GM21423 (cell line): ENCODE data around the gene INPP5D.
A peak's percentile ranks its signal among the peaks of the same experiment; 100 is the strongest.
"Not testable (repeated sequence)": the region's sequence is repeated elsewhere in the genome, so short reads cannot be mapped to it uniquely, and the experiment has no call there.

Experiments used
- ATAC-seq: cut with Tn5 transposase; IDR thresholded peaks from one replicate; pipeline ENCODE4 v1.9.1; 2021; ENCODE audit warnings: mild to moderate bottlenecking, moderate library complexity; ENCODE audit not compliant: unreplicated experiment

The INPP5D gene

DNA sequence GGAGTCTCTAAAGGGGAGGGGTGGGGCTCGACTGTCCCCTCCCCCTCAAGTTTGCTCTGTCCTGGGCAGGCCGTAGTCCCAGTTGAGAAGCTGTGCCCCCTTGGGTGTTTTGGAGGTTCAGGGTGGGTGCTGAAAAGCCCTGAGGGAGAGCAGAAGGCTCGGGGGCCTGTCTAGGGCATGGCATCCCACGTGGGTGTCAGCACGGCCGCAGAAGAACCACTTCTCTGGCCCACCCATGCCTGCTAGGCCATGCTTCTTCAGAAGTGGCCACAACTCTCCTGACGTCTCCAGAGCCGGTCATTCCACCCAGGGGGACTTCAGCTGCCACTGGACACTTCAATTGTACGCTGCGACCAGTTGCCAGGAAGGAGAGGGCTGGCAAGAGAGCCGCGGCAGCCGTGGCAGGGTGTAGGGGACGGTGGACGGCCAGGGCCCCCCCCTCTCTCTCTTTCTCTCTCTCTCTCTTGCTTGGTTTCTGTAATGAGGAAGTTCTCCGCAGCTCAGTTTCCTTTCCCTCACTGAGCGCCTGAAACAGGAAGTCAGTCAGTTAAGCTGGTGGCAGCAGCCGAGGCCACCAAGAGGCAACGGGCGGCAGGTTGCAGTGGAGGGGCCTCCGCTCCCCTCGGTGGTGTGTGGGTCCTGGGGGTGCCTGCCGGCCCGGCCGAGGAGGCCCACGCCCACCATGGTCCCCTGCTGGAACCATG is at the start of gene INPP5D:
INPP5D (plus strand) TSS at position 546 of the 704 bp plus-strand sequence; CDS start at position 683, 137 bp downstream.
- peak; percentile 46 for ATAC-seq

DNA sequence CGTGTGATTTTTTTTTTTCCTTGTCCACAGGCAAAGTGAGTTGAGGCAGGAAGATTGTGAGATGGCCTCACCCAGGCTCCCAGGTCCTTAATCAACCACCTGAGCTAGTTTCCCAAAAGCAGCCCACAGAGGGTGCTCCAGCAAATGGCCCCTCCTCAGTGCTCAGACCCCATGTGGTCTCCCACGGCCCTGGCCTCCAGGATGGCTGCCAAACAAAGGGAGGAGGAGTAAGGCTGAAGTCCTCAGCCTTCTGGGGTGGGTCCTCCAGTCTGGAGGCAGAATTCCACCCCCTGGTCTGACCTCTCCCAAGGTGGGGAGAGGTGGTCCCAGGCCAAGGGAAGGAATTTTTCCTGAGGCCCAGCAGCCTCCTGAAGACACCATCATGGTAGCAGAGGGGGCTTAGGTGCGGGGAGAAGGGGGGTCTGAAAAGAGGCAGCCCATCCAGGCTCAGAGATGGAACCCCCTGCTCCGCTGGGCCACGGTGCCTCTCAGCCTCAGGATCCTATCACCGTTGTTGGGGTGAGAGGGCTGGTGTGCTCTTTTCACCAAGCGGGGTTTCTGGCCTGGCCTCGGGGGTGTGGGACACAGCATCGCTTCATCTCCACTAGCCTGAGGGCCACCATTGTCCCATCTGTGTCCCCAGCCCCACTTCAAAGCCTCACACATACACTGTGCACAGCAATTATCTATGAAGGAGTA is 49.4 kb upstream of the INPP5D start:
- no peak for ATAC-seq

DNA sequence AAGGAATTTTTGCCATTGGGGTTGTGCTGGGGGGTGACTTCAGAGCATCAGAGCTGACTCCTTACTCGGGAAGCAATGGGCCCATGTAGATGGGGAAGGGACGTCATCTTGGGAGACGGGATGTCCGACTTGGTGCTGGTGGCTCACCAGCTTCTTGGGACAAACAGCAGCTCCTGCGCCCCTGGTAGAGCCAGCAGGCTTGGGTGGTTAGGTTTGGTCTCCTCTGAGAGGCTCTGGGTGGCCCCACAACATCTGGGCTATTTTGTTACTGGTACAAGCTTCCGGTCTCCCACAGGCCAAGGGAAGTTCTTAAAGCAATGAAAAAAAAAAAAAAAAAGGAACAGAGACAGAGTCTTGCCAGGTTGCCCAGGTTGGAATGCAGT is 48.9 kb upstream of the INPP5D start:
- ATAC-seq: no peak

DNA sequence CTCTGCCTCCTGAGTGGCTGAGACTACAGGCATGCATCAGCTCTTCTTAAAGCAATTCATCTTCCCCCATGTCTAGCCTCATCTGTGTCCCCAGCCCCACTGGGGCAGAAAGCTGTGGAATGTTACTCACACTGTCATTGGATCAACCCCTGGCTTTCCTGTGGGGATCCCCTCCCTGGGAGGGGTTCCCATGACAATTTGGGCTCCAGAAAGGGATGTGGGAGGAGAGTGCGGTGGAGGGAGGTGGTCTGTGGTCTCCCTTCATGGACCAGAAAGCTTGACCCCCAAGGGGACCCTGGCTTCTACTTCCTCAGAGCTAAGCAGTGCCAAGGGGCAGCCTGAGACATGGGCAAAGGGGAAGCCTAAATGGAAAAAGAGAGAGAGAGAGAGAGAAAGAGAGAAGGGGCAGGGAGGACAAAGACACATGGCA is 48.4 kb upstream of the INPP5D start:
- ATAC-seq: no peak

DNA sequence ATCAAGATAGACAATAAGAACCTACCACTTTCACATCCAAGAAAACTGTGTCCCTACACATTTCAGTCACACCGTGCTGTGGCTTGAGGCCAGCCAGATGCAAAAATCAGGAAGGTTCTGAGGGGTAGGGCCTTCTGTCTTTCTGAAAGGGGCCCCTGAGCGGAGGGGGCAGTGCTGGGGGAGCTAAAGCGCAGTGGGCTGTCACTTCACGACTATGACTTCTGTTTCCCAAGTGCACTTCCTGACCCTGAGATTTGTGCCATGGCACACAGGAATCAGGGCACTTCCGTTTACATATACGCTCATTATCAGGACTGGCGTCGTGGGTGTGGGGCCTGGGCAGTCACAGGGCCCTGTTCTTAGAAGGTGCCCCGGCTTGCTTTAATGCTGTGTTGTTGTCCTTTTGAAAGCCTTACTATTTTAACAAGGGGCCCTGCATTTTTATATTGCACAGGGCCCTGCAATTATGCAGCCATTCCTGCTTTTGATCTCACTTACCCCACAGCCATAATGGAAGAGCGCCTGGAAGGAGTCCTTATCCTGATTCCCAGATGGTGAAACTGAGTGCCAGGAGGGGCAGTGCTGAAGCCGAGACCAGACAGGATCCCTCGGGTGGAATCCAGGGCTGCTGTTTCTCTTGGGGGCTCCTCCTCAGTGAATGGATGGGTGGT is 47.7 kb upstream of the INPP5D start:
- ATAC-seq: no peak

DNA sequence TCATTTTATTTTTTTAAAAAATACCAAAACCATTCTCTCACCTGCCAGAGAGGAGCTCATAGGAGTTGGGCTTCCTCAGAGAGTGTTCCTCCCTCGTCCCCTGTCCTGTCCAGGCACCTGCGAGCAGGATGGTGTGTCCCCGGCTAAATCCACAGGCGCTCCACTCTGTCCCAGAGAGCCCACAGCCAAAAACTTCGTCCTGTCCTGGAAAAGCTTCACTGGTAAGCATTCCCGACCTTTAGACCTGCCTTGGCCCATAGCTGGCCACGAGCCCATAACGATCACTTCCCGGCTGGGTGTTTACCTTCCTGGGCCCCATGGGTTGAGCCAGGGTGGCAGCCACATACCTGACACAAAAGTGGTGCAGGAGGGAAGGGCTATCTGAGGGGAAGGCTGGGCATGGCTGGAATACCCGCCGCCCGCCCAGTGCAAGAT is 47.1 kb upstream of the INPP5D start, which contains the start of gene NGEF:
NGEF (minus strand) TSS at position 230 of the 435 bp plus-strand sequence. CDS start 38,366 bp downstream, outside the sequence.
- no peak for ATAC-seq

DNA sequence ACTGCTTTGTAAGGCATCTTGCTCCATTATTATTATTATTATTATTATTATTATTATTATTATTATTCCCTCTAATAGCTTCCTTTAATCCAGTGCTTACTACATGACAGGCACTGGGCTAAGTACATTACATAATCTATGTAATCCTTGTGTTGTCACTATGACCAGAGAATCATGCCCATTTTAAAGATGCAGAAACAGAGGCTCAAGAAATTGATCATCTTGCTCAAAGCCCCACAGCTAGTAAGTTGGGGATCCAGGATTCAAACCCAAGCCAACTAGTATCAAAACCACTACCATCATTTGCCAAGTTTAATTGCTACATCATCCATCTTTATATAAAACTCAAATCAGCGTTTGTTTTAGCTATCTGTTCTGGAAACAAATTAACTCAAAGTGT is 46.5 kb upstream of the INPP5D start:
- no peak for ATAC-seq

DNA sequence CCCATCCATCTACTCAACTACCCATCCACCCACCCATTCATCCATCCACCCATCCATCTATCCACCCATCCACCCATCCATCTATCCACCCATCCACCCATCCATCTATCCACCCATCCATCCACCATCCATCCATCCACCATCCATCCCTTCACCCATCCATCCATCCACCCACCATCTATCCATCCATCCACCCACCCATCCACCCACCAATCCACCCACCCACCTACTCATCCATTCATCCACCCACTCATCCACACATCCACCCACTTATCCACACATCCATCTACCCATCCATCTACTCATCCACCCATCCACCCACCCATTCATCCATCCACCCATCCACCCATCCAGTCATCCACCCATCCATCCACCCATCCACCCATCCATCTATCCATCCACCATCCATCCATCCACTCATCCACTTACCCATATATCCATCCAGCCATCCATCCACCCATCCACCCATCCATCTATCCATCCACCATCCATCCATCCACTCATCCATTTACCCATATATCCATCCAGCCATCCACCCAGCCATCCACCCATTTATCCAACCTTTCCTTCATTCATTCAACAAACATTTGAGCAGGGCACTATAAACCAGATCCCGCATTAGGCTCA is 45.0 kb upstream of the INPP5D start:
- no peak for ATAC-seq

DNA sequence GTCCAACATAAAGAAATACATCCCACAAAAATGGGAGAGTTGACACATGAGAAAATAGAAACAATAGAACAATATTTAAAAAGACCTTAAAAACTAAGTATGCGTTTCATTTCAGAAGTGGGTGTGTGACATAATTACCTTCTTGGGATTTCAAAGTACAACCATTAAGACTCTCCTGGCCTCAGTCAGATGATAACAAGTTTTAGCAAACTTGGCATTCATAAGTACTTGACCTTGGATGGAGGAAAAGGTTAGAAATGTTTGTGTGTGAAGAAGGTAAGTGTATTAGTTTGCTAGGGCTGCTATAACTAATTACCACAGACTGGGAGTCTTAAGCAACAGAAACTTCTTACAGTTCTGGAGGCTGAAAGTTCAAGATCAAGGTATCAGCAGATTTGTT is 42.2 kb upstream of the INPP5D start:
- no peak for ATAC-seq

DNA sequence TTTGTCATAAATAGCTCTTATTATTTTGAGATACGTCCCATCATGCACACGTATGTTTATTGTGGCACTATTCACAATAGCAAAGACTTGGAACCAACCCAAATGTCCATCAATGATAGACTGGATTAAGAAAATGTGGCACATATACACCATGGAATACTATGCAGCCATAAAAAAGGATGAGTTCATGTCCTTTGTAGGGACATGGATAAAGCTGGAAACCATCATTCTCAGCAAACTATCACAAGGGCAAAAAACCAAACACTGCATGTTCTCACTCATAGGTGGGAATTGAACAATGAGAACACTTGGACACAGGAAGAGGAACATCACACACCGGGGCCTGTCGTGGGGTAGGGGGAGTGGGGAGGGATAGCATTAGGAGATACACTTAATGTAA is 40.5 kb upstream of the INPP5D start:
- ATAC-seq: not testable (repeated sequence)

DNA sequence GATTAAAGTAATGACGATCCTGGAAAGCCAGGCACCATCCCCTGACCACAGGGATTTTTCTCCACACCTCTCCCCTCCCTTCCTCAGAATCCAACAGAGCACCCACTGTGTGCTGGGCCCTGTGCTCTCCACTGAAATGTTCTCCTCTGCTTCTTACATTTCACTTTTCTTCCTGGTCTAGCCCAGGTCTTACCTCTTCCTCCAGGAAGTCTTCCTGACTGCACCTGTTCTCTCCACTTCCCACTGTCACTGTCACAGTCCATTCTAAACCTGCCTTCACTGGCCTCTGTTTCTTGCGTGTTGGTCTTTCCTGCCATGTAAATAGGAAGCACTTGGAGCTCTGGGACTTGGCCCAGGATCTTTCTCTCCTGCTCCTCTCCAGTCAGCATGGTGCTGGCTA is 39.7 kb upstream of the INPP5D start:
- no peak for ATAC-seq

DNA sequence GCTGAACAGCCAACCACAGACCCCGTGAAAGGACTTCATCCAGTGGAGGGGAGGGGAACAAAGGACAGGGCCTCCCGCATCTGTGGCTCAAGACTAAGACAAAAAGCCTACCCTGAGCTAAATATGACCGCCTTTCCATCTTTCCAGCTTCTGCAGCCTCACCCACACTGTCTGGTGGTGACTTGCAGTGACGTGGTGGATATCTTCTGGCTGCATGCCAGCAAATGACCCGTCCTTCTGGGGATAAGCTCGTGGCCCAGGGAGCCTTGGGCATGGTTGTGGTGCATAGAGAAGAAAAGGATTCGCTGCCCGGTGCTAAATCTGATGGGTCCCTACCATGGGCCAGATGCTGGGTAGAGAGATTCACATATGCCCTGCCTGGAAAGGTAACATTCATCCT is 38.4 kb upstream of the INPP5D start:
- ATAC-seq: no peak

DNA sequence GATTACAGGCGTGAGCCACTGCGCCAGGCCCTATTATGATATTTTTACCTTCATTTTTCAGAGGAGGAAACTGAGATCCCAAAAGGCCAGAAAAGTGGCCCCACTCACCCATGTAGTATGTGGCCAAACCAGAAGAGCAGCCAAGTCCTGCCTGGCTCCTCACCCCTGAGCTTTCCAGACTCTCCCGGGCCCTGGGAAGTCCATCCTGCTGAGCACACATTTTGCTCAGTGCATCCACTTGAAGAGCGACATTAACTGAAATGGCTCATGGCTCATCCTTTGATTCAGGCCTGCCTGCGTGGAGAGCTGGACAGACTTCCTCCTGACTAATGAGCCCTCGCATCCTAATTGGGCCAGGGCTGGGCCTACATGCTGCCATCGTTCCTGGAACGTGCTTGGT is 37.6 kb upstream of the INPP5D start:
- ATAC-seq: no peak

DNA sequence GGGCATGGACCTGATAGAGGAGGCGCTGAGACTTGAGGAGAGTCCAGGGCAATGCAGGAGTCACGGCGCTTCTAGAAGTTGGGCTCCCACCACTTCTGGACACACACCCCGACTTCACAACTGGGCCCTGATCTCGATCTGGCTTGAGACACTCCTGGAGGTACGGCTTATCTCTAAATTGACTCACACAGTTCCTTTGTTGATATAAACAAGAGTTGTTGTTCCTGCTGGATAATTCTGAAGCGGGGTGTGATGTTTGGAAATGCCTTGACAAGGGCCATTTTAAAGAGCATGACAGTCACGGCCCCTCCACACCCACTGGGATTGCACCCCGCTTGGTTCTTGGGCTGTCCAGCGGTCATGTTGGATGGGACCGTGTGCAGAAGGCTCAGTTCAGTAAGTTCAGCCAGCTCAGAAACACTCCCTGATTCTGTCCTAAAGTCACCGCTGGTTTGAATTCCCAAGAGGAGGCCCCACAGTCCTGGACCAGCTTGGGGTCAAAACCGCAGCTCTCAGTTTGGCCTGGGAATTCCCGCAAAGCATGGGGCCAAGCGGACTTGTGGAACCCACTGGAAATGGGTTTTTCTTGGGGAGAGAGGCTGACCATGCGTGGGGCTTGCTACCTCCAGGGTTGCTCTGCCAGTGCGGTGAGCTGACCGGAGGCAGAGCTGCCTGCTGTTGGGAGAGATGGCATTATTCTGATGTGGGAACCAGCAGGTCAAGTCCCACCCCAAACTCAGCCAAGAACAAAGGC is 37.0 kb upstream of the INPP5D start:
- no peak for ATAC-seq

DNA sequence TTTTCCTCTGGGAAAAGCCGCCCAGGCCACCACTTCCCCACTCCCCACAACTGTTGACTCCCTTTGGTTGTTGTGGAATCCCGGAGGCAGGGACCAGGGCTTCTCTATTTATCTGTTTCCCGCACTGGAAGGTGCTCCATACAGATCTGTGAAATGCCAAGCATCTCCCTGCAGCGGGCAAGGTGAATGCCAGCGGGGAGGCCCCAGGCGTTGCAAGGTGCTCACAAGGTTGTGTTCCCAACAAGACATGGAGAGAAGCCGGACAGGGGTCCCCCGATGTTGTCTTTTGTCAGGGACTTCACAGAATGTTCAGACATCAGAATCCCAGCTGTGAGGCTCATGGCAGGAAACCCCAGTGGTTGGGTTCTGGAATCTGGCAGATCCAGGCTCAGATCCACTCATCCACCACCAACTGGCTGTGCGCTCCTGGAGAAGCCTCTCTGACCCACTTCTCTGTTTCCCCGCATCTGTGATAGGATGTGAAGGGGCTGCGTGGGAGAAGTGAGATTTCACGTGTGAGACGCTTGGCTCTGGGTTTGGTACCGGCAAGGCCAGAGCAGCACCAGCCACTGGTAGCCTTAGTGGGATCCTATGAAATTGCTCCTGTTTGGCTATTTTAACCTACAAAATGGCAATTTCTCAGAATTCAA is 36.3 kb upstream of the INPP5D start:
- no peak for ATAC-seq

DNA sequence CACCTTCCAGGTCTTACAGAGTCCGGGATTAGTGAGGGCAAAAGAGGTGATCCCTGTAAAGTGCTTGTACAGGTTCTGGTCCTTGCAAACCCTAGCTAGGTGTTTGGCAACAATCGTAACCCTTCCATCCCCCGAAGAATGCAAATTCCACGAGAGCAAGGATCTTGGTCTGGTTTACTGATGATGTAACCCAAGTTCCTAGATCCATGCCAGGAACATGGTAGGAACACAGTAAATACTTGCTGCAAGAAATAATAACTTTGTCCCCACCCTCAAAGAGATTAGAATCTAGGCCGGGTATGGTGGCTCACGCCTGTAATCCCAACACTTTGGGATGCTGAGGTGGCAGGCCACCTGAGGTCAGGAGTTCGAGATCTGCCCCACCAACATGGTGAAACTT is 34.4 kb upstream of the INPP5D start:
- ATAC-seq: no peak

DNA sequence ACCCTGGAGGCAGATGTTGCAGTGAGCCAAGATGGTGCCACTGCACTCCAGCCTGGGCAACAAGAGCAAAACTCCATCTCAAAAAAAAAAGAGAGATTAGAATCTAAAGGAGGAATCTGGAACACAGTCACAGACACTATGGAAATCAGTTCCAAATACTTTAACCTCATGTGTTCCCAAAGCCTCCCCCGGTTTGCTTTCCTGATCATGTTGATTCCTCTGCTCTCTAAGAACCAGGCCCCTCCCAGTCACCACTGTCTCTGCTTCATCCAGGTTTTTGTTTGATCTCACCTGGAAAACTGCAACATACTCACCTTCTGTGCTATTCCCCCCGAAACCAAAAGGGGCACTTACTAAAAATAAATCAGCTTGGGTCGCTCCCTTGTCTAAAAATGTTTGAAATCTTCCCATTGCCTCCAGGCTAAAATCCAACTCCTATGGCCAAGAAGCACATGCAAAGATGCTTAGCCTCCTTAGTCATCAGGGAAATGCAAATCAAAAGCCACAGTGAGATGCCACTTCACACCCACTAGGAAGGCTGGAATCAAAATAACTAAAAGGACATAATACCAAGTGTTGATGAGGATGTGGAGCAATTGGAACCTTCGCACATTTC is 33.8 kb upstream of the INPP5D start:
- ATAC-seq: no peak

DNA sequence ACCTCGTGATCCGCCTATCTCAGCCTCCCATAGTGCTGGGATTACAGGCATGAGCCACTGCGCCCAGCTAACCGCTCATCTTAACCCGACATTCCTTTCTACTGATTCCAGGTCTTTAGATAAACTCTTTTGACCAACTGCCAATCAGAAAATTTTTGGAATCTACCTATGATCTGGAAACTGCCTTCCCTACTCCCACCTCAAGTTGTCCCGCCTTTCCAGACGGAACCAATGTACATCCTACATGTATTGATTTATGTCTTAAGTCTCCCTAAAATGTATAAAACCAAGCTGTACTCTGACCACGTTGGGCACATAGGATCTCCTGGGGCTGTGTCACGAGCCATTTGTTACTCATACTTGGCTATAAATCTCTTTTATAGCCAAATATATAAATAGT is 30.8 kb upstream of the INPP5D start:
- no peak for ATAC-seq

DNA sequence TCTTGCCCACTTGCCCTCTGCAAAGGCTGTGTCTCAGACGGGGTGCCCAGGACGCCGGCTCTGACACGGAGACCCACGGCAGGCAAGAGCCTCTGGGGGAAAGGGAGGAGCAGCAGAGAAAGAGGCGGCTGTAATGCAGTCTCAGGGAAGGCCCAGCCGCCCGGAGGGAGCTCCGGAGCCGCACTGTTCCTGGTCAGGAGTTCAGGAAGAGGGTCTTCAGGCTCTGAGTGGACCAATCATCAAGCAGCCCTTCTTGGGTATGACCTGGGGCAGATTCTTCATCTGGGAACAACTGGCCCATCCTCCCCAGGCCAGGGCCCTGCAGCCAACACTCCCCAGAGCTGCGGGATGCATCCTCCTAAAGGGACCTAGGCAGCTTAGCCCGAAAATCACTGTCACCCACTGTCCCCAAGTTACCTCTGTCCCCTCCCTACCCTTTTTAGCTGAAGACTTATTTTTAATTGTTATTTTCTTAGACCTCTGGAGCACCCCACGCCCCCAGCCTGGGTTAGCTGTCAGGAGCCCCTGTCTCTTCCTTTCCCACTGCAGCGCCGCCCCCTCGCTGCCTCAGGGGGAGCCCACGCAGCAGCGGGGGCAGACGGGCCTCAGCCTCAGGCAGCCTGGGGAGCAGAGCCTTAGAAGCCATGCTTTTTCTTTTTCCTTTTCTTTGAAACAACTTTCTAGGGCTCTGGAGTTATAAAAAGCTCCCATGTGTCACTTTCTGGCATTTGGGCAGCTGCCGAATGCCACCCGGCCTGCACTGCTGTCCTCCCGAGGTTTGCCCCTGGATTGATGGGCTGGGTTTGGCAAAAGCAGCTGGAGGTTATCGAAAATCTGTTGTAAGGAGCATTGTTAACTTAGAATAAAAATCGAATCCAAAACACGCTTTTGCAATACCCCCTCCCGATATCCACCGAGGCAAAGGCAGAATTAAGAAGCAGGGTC is 28.3 kb upstream of the INPP5D start:
- ATAC-seq: no peak
